Natural killer cell (primary cell): ENCODE data around the gene TSC1. TPM values are rescaled to one million over a fixed set of nuclear protein-coding genes. Genes with fewer than 3 reads are reported as not detected.

Source experiments
- ATAC-seq, 3 donors: fragments of 150-1000 bp in 2 of 3; fragments of 200-7000 bp in 1 of 3; cut with Tn5 transposase; 1 replicate in 1 of 3; 2 replicates in 2 of 3; pipeline ENCODE4 v1.10.0; 2021; ENCODE audit warnings: mild to moderate bottlenecking in 2 of 3, moderate library complexity in 2 of 3
- DNase-seq, 2 donors: peaks; one replicate each; pipeline versions ENCODE4 v3.0.0 to v3.0.0-alpha.2; 2013 to 2021; ENCODE audit warnings: mixed read lengths in 1 of 2
- H3K27ac ChIP-seq: one replicate; pipeline ENCODE4 v1.5.1; 2013; ENCODE audit warnings: mild to moderate bottlenecking, low read length
- H3K27me3 ChIP-seq: one replicate; pipeline ENCODE4 v1.6.1; 2013; ENCODE audit warnings: low read length; ENCODE audit not compliant: control insufficient read depth, insufficient read depth
- H3K36me3 ChIP-seq: one replicate; pipeline ENCODE4 v1.6.1; 2013; ENCODE audit warnings: low read length; ENCODE audit not compliant: control insufficient read depth, insufficient read depth
- H3K4me1 ChIP-seq: one replicate; pipeline ENCODE4 v1.6.1; 2013; ENCODE audit warnings: low read length; ENCODE audit not compliant: control insufficient read depth, insufficient read depth
- H3K4me3 ChIP-seq: one replicate; pipeline ENCODE4 v1.5.1; 2013; ENCODE audit warnings: low read length
- H3K9me3 ChIP-seq: one replicate; pipeline ENCODE4 v1.6.1; 2013; ENCODE audit warnings: low read length; ENCODE audit not compliant: control insufficient read depth, insufficient read depth
- H3K27ac Mint-ChIP-seq, 2 donors: one replicate each; pipeline ENCODE4 v1.8.0; 2022; ENCODE audit warnings: mild to moderate bottlenecking in 2 of 2, mixed read lengths in 2 of 2, moderate library complexity in 1 of 2
- H3K27me3 Mint-ChIP-seq, 2 donors: one replicate each; pipeline ENCODE4 v1.8.0; 2022; ENCODE audit warnings: low read depth in 2 of 2, mixed read lengths in 2 of 2
- H3K36me3 Mint-ChIP-seq: one replicate; pipeline ENCODE4 v1.8.0; 2022; ENCODE audit warnings: mixed read lengths
- H3K4me1 Mint-ChIP-seq, 2 donors: one replicate each; pipeline ENCODE4 v1.8.0; 2022; ENCODE audit warnings: mixed read lengths in 2 of 2
- H3K4me3 Mint-ChIP-seq: one replicate; pipeline ENCODE4 v1.8.0; 2022; ENCODE audit warnings: mild to moderate bottlenecking, moderate library complexity, mixed read lengths
- H3K9me3 Mint-ChIP-seq, 2 donors: one replicate each; pipeline ENCODE4 v1.8.0; 2022; ENCODE audit warnings: mixed read lengths in 2 of 2
- WGBS: methylation state at CpG from one replicate; pipeline ENCODE4 v1.1.7; 2013; ENCODE audit warnings: missing lambda C conversion rate; ENCODE audit not compliant: insufficient coverage; 5-methylcytosine and 5-hydroxymethylcytosine counted together
- intact Hi-C: fragments of 100-400 bp; cut with micrococcal nuclease; formaldehyde crosslinking; loops from one replicate; pipeline ENCODE4 v1.14.2; 2022
- total RNA-seq, 4 donors: library from RNA; stranded (reverse); fragments of 120-200 nt in 1 of 4; gene quantifications; one replicate each; pipeline versions ENCODE4 v1.2.3 to v1.2.4, GENCODE V29; 2013 to 2022
- TF ChIP-seq, protein P1 (sequence below): fragments of 200-600 bp; IDR thresholded peaks from one replicate; pipeline ENCODE4 v1.8.0; 2022; ENCODE audit warnings: antibody characterized with exemption

The TSC1 gene
- total RNA-seq, 3 donors from 2014 or later (not counting 1 experiment from before 2014, with no cell fraction given): 58.0 to 73.5 (median 63.3) TPM

DNA sequence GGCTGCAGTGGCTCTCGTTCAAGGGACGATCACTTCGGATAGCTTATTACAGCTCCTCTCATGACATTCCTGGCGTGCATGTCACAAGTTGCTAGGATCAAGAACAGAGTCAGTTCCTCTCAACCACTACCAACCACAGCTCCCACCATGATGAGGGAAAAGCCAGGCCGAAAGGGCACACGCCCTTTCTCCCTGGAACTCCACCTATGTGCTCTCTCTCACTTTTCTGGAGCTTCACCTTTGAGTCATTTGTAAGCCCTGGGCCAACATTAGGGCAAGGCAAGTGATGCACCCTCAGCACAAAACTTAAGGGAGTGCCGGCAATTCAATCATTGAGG, 64.1 kb downstream of the TSC1 start:
- Histone ChIP-seq H3K27me3 (no peaks in the 10 kb centered on the region), H3K9me3 (no peaks in the 10 kb centered on the region), H3K4me3 (no peak overlapping the region), H3K27ac (no peak overlapping the region), H3K4me1 (peaks cover 41% of the 10 kb centered on the region), H3K36me3 (no peaks in the 10 kb centered on the region)
- TF ChIP-seq, protein P1, sequence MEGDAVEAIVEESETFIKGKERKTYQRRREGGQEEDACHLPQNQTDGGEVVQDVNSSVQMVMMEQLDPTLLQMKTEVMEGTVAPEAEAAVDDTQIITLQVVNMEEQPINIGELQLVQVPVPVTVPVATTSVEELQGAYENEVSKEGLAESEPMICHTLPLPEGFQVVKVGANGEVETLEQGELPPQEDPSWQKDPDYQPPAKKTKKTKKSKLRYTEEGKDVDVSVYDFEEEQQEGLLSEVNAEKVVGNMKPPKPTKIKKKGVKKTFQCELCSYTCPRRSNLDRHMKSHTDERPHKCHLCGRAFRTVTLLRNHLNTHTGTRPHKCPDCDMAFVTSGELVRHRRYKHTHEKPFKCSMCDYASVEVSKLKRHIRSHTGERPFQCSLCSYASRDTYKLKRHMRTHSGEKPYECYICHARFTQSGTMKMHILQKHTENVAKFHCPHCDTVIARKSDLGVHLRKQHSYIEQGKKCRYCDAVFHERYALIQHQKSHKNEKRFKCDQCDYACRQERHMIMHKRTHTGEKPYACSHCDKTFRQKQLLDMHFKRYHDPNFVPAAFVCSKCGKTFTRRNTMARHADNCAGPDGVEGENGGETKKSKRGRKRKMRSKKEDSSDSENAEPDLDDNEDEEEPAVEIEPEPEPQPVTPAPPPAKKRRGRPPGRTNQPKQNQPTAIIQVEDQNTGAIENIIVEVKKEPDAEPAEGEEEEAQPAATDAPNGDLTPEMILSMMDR: no peak
- Mint-ChIP-seq H3K9me3 (no peaks in the 10 kb centered on the region), H3K36me3 (no peaks in the 10 kb centered on the region), H3K27ac (peak overlapping the region; percentile 74 to 84), H3K27me3 (peaks cover 0 to 3% of the 10 kb centered on the region in 2 donors), H3K4me3 (peak overlapping the region; percentile 86), H3K4me1 (peaks cover 15 to 24% of the 10 kb centered on the region in 2 donors)
- 94% methylated on average over 6 of the region's 7 CpGs for WGBS
- no peak for DNase-seq
- intact Hi-C loops: no loop called here
- ATAC-seq: no peak

- Mint-ChIP-seq H3K4me1 (peaks cover 15 to 24% of the 10 kb centered on the region in 2 donors), H3K4me3 (peak overlapping the region; percentile 86), H3K36me3 (no peaks in the 10 kb centered on the region), H3K9me3 (no peaks in the 10 kb centered on the region), H3K27ac (peak overlapping the region; percentile 74 to 84), H3K27me3 (peaks cover 0 to 5% of the 10 kb centered on the region in 2 donors)
- TF ChIP-seq, protein P1: no peak
- intact Hi-C loops: no loop called here
- no peaks in the 10 kb centered on the region for H3K36me3 ChIP-seq
- peaks cover 40% of the 10 kb centered on the region for H3K4me1 ChIP-seq
- WGBS: 63% methylated on average over 5 of the region's 6 CpGs
- H3K27ac ChIP-seq: peak overlapping the region; percentile 56
- peak in 1 of 2 donors; percentile 18 for DNase-seq
- H3K27me3 ChIP-seq: no peaks in the 10 kb centered on the region
- H3K4me3 ChIP-seq: no peak overlapping the region
- ATAC-seq: no peak
- no peaks in the 10 kb centered on the region for H3K9me3 ChIP-seq
Measured at GRCh38 chr9:132879457-132880323, 64.7 kb downstream of the TSC1 start.

DNA sequence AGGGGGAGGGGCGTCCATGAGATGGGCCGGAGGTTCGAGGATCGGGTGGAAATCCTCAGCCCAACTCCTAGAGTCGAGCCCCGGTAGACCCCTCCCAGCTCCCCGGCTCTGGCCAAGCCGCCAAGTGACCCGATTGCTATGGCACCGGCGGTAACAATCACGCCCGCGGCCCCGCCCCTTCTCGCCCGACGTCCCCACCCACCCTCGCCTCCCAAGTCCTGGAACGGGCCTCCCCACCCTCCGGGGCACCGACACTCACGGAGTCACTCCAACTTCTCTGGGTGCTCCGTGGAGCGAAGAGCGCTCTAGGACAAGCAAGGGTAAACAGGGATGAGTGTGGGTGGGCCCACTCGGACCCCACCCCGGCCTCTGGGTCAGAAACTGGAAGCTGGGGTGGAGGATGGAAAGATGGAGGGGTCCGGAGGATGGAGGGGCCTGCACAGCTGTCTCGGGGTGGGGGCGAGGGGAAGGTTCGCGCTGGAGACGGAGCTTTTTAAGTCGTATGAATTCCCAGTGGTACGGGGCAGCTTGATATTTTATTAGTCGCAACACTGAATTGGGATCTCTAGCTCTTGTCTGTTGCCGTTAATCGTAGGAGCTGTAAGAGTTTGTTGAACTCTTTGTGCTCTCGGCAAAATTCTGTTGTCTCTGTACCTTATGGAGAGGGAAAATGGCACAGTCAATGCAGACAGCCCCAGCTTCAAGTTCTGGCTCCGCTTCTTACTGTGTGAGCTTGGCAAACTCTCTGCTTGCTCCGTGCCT, 65.5 kb downstream of the TSC1 start, which contains the start of gene SPACA9:
SPACA9 (plus strand) TSS at position 204 of the 762 bp plus-strand sequence. CDS start 5,050 bp downstream, outside the sequence.
- Histone ChIP-seq H3K36me3 (no peaks in the 10 kb centered on the region), H3K27me3 (no peaks in the 10 kb centered on the region), H3K27ac (peak within 1 kb of the TSS; percentile 56), H3K4me1 (peaks cover 41% of the 10 kb centered on the region), H3K4me3 (peak within 1 kb of the TSS; percentile 78), H3K9me3 (no peaks in the 10 kb centered on the region)
- Mint-ChIP-seq H3K27ac (peak within 1 kb of the TSS; percentile 74 to 84), H3K4me3 (peak within 1 kb of the TSS; percentile 86), H3K27me3 (peaks cover 0 to 6% of the 10 kb centered on the region in 2 donors), H3K9me3 (no peaks in the 10 kb centered on the region), H3K4me1 (peaks cover 15 to 24% of the 10 kb centered on the region in 2 donors), H3K36me3 (no peaks in the 10 kb centered on the region)
- intact Hi-C loops: loop anchor here (1.0 kb wide), 2 partner anchors 65 to 209 kb away; partner anchors contain the start of genes GTF3C4 and TSC1
- TF ChIP-seq, protein P1: no peak
- peak in 1 of 2 donors; percentile 46 for DNase-seq
- 29% methylated on average over 41 of the region's 42 CpGs for WGBS
- ATAC-seq: peak in 2 of 3 donors; percentile 20 to 22
